GM21529 (cell line): ENCODE results near the gene C3orf22.

Experiments
- ATAC-seq: cut with Tn5 transposase; IDR thresholded peaks from one replicate; pipeline ENCODE4 v1.9.1; 2021; ENCODE audit not compliant: unreplicated experiment

The C3orf22 gene

DNA sequence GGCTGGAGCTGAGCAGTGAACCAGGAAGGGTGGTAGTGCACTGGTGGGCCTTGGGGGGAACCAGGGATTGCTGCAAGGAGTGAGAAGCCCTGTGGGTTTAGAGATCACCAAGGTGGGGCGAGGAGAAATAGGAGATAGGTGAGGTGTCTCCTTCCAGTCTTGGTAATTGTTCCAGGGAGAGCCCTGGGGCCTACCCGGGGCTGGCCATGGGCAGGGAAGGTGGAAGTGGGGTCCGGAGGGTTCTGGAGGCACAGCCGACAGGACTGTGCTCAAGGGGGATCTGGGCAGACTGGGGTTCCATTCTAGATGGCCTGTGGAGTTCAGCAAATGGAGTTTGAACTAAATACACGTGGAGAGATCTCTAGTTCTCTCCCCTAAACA is 30.3 kb downstream of the C3orf22 start:
- no peak for ATAC-seq

DNA sequence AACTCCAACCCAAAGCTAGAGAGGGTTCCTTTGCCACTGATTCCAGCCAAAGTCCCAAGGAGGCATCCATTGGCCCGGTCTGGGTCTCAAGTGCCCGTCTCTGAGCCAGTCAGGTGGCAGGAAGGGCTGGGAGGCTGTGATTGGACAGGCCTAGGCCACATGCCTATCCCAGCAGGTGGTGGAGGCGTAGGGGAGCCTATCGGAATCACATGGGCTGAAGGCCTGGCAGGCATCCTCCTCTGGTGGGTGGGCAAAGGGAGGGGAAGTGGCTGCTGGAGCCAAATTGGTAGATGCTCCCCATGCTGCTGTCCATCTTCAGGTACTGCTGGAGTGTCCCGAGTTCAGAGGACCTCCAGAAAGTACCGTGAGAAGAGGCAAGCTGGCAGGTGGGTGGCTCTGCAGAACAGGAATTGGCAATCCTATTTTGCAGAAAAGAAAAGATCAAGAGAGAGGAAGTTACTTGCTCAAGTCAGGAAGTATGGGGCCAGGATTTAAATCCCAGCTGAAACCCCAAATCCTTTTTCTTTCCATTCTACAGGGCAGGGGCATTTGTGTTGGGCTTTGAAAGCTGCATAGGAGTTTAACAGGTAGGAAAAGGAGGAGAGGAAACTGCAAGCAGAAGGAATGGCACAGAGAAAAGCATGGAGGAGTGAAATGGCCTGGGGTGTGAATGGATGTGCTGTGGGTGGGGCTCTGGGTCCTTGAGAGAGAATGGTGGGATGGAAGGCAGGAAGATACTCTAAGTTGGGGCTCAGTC is 31.1 kb downstream of the C3orf22 start:
- no peak for ATAC-seq

DNA sequence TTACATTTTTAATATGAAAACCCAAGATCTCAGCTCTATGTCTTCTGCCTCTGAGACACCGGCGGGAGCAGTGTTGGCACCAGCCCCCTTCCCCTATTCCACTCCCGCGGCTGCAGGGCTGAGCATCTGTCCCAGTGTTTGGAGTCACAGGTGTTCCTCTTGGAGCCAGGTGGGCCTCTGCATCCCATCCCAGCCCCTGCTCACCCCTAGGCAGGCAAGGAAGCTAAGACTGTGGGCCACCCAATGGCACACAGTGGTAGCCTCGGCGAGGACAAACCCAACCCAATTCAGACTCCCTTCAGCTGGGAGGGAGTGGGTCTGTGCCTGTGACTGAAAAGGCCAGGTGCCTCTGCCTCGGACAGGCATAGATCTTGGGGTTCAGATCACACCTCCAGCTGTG is 31.7 kb downstream of the C3orf22 start:
- ATAC-seq, result no peak

DNA sequence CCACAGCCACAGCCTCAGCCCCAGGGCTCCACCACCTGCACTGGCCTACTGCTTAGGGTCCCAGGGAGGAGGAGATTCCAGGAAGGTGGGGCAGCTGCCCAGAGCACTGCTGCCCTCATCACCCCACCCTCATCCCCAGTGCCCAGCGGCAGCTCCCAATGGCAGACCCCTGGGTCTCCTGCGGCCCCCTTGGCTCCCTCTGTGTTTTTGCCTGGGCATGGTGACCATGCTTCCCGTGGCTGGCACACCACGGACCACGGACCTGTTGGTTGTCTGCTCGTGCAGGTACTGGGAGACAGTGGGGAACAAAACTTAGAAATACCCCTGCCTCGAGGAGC is 32.1 kb downstream of the C3orf22 start:
- ATAC-seq, result no peak

DNA sequence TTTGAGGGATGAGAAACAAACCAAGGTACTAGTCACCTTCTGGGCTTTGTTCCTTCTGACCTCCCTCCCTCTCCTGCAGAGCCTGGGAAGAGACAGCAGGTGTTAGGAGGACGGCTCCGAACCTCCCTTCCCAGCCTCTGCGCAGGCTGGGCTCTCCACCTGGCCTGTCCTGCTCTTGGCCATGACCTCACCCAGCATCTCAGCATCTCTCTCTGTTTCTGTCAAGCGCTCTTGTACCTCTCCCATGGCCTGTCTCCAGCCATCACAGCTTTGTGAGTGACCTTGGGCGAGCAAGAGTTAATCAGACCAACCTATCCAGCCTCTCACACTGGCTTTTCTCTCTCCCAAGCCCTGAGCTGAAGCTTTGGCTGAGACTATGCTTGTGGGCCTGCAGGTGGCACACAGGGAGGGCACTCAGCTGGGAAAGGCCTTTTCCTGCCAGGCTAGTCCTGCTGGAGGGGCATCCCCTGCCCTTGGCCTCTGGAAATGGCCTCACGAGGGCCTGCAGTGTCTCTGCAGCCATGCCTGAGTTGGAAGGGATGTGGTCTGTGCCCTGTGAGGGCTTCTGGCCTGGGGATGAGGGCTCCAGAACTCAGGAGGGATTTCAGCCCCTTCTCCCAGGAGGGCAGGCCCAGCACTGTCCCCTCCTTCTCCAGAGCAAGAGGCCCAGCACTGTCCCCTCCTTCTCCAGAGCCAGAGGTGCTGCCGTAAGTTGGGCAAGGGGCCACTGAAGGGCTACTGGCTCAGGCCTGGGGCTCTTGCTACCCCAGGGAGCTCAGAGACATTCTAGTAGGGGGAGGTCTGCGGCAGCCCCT is 32.7 kb downstream of the C3orf22 start:
- ATAC-seq, result no peak

DNA sequence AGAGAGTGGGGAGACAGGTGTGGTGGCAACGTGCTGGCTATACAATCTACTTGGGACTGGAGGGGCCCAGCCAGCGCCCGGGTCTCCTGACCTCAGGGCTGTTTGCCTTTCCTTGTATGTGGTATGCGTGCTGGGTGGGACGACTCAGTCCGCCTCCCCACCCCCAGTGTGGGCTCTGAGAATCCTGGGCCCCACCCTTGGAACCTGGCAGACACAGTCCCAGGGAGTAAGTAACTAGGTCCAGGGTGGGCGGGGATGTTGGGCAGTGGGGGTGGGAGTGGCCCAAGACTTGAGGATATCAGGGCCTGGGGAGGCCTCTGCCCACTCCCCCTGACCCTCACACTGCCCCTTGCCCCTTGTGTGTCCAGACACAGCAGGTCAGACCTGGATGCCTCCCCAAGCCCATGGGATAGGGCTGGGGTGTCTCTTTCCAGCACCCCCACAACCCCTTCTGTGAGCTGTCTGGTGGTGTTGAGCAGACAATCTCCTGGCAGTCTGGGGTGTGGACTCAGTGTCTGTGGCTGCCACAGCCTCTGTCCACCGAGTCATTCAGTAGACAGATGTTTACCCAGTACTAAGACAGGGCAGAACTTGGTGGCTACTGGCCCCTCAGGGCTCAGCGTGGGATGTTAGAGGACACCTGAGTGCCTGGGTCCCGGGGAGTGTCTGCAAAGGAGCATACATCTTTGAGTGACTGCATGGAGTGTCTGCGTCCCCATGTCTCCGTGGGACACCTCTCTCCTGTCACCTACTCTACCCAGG is 33.5 kb downstream of the C3orf22 start:
- no peak for ATAC-seq

DNA sequence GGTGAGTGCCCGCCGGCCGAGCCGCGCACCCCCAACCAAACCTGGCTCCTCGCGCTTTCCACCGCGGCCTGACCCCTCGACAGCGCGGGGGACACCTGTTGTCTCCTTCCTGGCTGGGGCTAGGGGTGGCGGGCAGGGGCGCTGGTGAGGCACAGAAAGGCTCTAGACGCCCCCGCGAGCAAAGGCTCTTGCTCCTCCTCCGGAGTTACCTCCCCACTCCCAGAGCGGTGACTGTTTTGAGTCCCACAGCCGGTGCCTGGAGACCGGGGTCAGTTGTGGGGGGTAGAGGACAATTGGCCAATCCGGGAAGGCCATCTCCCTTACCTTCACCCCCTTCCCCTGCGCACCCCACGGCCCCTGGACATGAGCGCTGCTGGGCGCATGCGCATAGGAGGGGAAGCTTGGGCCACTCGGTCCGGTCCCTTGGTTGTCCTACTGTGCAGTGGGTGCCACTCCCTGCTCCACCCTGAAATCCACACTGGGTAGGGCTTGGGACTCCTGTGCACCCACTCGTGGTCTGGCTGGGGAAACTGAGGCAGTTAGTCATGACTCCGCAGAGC is 34.2 kb downstream of the C3orf22 start:
- no peak for ATAC-seq

DNA sequence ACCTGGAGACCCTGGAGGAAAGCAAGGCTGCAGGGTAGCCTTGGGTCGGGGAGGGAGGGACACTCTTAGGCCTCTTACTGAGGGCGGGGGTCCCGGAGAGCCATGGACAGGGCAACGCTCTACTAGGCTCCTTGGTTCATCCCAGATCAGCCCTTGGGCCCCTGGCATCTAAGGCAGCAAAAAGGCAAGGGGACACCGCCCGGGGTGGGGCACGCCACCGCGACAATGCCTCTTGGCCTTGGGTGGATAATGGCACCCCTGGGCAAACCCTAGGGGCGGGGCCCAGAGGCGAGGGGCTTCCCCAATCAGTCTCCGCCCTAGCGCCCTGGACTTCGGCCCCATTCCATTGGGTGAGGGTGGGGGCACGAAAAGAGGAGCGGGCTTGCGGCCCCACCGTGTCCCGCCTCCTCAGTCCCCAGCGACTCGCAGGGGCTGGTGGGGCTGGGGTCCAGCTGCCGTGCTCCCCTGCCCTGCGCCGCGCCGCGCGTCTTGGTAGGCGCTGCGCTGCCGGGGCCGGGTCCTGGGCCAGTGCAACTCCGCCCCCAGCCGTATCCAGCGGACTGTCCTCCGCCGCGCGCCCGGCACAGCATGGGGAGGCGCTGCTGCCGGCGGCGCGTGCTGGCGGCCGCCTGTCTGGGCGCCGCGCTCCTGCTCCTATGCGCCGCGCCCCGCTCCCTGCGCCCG is 34.8 kb downstream of the C3orf22 start, which contains the start of gene CHST13:
TSS of gene CHST13 (plus strand) at position 411 of the 684 bp plus-strand sequence. CDS start at position 589, 178 bp downstream.
- ATAC-seq, result no peak

DNA sequence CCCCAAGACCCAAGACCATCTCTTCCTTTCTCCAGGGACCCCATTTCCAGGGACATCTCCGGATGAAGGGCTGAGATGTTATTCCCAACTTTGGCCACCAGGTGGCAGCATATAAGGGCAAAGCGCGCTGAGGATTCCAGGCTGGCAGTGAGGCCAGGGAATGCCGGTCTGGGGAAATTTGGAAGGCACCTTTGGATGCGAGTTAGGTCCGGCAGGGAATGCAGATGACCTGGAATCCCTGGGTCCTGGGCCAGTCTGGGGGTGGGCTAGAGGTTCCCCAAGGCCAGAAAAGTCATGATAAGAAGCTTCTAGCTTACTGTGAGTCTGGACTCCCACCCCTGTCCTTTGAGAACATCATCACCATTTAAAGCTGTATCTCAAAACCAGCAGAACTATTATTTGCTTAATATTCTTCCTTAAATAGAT is 36.4 kb downstream of the C3orf22 start:
- ATAC-seq, result no peak

DNA sequence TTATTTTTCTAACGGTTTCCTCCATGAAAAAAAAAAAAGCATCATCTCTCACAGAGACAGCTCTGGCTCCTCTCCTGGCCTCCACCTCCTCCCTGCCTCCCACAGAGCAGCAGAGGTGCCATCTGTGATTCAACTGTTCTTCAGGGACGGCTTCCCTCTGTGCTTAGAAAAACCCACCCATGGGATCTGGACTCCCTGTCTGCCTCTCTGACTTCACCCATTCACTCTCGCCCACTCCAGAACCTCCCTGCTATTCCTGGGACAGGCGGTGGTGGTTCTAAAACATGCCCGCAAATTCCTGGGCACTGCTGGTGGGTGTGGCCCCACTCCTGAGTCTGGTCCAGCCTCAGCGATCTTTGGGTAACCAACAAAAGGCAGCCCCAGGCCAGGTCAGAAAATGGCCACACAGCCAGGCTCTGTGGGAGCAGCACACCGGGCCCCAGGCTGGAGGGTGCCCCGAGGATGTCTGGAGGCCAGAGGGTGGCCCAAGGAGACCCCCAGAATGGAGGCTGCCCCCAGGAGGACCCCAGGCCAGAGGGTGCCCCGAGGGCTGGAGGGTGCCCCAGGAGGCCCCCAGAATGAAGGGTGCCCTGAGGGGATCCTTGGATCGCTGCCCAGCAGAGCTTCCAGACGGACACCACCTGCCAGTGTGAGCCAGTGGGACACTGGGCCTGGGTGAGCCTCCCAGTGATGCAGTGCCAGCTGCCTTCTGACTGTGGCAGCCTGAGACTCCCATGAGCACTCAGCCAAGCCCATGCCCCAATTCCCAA is 37.4 kb downstream of the C3orf22 start:
- no peak for ATAC-seq

DNA sequence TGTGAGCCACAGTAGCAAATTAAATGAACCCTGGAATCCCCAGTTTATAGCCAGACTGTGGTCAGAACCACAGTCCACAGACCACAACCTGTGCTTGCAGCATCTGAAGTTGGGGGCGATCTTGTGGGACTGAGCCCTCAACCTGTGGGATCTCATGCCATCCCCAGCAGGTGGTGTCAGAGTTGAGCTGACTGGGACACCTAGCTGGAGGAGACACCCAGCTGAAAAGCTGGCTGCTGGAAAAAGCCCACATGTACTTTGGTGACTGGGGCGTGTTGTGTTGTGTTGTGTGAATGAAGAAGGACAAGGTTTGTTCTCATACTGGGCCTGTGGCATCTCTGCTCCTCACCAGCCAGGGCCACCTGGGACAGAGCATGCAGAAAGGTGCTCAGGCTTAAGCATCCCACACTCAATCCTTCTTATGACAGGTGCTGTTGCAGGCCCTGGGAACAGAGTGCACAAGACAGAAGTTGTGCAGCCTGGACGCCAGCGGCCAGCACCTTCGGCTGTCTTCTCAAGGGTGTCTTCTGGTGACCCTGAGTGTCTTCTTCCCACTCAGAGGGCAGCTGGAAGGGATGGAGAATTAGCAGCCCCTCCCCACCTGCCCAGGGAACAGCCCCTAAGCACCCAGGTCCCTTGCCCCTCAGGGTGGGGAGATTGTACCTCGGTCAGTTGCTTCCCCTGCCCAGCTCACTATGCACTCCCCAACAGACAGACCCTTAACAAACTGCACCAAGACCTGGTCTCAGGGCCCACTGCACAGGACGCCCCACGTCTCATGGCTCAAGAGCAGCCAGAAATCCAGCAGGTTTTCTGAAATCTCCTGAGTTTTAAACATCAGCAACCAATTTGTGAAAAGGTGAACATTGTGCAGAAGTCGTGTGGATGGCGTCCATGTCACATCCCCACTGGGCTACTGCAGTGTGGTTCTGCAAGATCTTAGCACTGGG is 39.0 kb downstream of the C3orf22 start:
- ATAC-seq, result no peak

DNA sequence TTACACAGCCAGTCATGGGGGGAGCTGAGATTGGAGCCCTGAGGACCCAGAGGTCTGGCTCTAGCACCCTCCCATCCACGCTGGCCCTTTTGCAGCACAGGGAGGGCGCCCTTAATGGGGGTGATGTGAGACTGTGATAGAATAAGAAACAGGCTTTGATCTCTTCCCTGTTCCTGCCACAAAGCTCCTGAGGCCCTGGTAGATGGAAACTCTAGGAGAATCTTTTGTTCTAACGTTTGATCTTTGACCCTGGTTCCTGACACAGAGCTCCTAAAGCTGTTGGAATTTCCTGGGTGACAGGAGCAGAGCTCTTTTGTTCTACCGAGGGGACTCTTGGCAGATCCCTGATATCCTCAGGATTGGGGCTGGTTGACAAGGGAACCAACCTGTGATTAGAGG is 40.0 kb downstream of the C3orf22 start:
- no peak for ATAC-seq

DNA sequence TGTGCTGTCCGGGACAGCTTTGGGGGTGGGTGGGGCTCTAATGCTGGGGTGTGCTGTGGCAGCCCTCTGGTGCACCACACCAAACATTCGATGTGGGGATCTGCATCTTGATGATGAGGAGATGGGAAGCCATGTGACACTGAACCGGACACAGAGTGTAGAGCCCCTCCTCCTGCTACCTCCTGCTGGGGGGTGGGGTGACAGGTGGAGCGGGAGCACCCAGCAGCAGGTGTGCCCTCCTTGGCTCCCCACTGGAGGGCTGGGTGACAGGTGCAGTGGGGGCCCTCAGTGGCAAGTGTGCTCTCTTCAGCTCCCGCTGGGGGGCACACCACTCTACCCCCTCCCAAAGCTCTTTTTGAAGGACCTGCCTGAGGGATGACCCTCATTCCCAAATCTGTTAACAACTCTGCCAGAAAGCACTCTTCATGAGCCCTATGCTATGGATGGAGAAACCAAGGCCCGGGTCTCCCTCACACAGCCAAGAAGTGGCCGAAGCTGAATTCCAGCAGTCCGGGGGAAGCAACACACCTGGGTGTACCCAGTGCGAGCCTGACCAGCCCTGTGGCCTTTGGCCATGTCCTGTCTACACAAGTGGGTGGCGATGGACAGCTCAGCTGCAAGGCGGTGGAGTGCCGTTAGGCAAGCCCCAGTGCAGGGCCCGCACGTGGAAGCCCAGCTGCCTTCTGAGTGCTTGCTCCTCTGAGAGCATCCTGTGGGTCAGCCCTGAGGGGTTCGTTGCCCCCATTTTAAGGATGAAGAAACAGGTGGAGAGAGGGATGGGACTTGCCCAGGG is 40.5 kb downstream of the C3orf22 start:
- no peak for ATAC-seq

DNA sequence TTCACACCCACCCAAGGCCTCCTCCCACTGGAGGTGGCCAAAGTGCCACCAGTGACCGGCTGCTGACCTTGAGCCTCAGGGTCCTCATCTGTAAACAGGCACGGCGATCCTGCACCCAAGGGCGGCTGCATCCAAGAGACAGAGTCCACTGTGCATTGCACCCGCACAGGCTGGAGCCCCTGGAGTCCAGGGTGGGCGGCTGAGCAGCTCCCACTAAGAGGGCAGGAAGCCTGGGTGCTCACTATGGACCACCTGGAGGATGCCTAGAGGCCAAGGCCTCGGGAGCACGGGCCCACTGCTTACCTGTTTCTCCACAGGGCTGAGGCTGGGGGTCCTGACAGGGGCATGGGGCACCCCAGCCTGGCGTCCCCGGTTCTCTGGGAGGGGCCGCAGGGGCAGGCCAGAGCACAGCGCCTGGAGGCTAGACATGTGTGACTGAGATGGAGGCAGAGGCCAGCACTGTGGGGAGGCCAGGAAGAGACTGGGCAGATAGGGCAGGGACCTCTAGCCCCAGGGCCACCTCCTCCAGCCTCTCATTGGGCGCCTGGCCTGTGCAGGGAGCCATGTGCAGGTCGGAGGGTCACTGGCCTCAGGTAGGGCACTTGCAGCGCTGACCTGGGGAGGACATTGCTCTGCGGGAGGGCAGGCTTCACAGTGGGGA is 41.3 kb downstream of the C3orf22 start, which contains the start of gene UROC1:
TSS of gene UROC1 (minus strand) at position 483 of the 661 bp plus-strand sequence. CDS start at position 429, 54 bp downstream.
- ATAC-seq, result no peak

DNA sequence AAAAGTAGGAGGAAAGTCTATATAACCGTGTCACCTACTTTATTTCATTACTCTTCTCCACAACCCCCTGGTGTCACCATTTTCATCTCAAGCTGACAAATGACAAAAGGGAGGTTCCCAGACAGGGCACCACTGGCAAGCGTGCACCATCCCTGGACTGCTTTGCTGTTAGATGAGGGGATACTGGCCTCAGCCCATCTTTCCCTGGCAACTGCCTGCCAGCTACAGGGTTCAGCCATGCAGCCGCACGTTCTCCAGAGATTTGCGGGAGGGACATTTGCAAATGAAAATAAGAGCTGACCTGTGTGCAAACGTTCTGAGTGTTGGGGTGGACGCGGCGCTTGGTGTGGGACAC is 41.8 kb downstream of the C3orf22 start:
- no peak for ATAC-seq

DNA sequence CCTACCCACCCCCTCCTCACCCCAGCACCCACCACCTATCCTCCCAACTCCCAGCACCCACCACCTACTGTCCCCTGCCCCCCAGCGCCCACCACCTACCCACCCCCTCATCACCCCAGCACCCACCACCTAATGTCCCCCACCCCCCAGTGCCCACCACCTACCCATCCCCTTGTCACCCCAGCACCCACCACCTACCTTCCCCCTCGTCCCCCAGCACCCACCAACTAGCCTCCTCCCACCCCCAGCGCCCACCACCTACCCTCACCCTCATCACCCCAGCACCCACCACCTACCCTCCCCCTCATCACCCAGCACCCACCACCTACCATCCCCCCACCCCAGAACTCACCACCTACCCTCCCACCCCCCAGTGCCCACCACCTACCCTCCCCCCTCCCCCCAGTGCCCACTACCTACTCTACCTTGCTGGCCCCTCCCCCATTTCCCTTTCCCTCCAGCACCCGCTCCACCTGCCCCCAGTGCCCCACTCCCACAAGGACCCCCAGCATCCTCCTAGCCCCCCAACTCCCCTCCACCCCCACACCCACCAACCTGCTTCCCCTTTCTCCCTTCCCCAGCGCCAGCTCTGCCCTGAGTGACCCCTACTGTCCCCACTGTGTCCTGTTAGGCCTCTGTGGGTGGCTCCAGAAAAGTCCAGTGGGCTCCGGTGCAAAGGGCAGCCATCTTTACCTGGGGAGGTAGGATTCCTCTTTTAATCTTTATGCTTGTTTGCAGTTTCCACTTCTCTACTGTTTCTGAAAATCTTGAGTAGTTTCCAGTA is 42.4 kb downstream of the C3orf22 start:
- no peak for ATAC-seq
